OCI-LY1 (cell line): Measurements from ENCODE around the gene USP48.

ENCODE experiments used
- H2AFZ ChIP-seq: fragments of 200-600 bp; sonication (generic), shearing (Covaris generic); 2 replicates; pipeline ENCODE4 v1.6.0; 2014; ENCODE audit warnings: antibody characterized with exemption, mild to moderate bottlenecking, low read length
- H3F3A ChIP-seq: fragments of 200-600 bp; sonication (generic), shearing (Covaris generic); 2 replicates; pipeline ENCODE4 v1.6.0; 2014; ENCODE audit warnings: mild to moderate bottlenecking, antibody characterized with exemption, low read length, moderate library complexity; ENCODE audit not compliant: insufficient read depth
- H3K27ac ChIP-seq: fragments of 200-600 bp; sonication (generic); 2 replicates; pipeline ENCODE4 v1.5.1; 2014; ENCODE audit warnings: low read length, mixed run types, mild to moderate bottlenecking, low read depth; ENCODE audit not compliant: poor library complexity, severe bottlenecking
- H3K27me3 ChIP-seq: fragments of 200-600 bp; sonication (generic); 2 replicates; pipeline ENCODE4 v1.6.0; 2014; ENCODE audit warnings: antibody characterized with exemption, mild to moderate bottlenecking, low read length, moderate library complexity; ENCODE audit not compliant: insufficient read depth
- H3K36me3 ChIP-seq: fragments of 200-600 bp; sonication (generic); 2 replicates; pipeline ENCODE4 v1.6.1; 2014; ENCODE audit warnings: mild to moderate bottlenecking, antibody characterized with exemption, low read length, moderate library complexity, mixed read lengths; ENCODE audit not compliant: insufficient read depth
- H3K4me1 ChIP-seq: fragments of 200-600 bp; sonication (generic); 2 replicates; pipeline ENCODE4 v1.5.1; 2014; ENCODE audit warnings: mild to moderate bottlenecking, low read length, moderate library complexity; ENCODE audit not compliant: insufficient read depth, severe bottlenecking
- H3K4me2 ChIP-seq: fragments of 200-600 bp; sonication (generic), shearing (Covaris generic); 2 replicates; pipeline ENCODE4 v1.6.1; 2014; ENCODE audit warnings: low read length
- H3K4me3 ChIP-seq: fragments of 200-600 bp; sonication (generic); 2 replicates; pipeline ENCODE4 v1.5.1; 2014; ENCODE audit warnings: low read length, low read depth, mild to moderate bottlenecking, mixed read lengths; ENCODE audit not compliant: poor library complexity, severe bottlenecking
- H3K79me2 ChIP-seq: fragments of 200-600 bp; shearing (Covaris generic); 2 replicates; pipeline ENCODE4 v1.6.1; 2016; ENCODE audit warnings: mixed run types, low read length, mixed read lengths; ENCODE audit not compliant: insufficient read depth
- H3K9ac ChIP-seq: fragments of 200-600 bp; sonication (generic), shearing (Covaris generic); 2 replicates; pipeline ENCODE4 v1.6.1; 2014; ENCODE audit warnings: mild to moderate bottlenecking, low read length, mixed read lengths
- H3K9me2 ChIP-seq: fragments of 200-600 bp; sonication (generic), shearing (Covaris generic); 2 replicates; pipeline ENCODE4 v1.6.1; 2014; ENCODE audit warnings: low read depth, mild to moderate bottlenecking, low read length, mixed read lengths
- H3K9me3 ChIP-seq: fragments of 200-600 bp; shearing (Covaris generic); 2 replicates; pipeline ENCODE4 v1.6.1; 2014; ENCODE audit warnings: low read length, mixed read lengths
- H4K20me1 ChIP-seq: fragments of 200-600 bp; sonication (generic), shearing (Covaris generic); 2 replicates; pipeline ENCODE4 v1.6.0; 2016; ENCODE audit warnings: mild to moderate bottlenecking, low read length; ENCODE audit not compliant: insufficient read depth
- CTCF ChIP-seq: fragments of 200-600 bp; sonication (generic), shearing (Covaris generic); IDR thresholded peaks from 2 replicates; pipeline ENCODE4 v1.5.1; 2017; ENCODE audit warnings: mild to moderate bottlenecking, antibody characterized with exemption, low read length, moderate library complexity, mixed read lengths
- EZH2 ChIP-seq: fragments of 200-600 bp; sonication (generic), shearing (Covaris generic); IDR thresholded peaks from 2 replicates; pipeline ENCODE4 v1.8.0; 2017; ENCODE audit warnings: borderline replicate concordance, mixed run types, mild to moderate bottlenecking, antibody characterized with exemption, low read length, moderate library complexity, mixed read lengths

USP48 gene

GRCh38 chr1:21630571-21631343 lies 152.2 kb downstream of the USP48 start:
- no peaks in the 10 kb centered on the region for H3K9me2 ChIP-seq
- no peaks in the 10 kb centered on the region for H3K4me1 ChIP-seq
- peaks cover 15% of the 10 kb centered on the region; the same call in 1 of the 2 replicates for H3K27me3 ChIP-seq
- H3K9ac ChIP-seq = no peak overlapping the region
- no peaks in the 10 kb centered on the region for H4K20me1 ChIP-seq
- H3K27ac ChIP-seq = no peak overlapping the region
- TF ChIP-seq EZH2 = no peak
- TF ChIP-seq CTCF = no peak
- H3F3A ChIP-seq = no peaks in the 10 kb centered on the region
- H3K9me3 ChIP-seq = no peaks in the 10 kb centered on the region
- no peak overlapping the region for H3K4me2 ChIP-seq
- no peaks in the 10 kb centered on the region for H3K36me3 ChIP-seq
- no peak overlapping the region for H3K4me3 ChIP-seq
- no peaks in the 10 kb centered on the region for H3K79me2 ChIP-seq
- H2AFZ ChIP-seq = no peak overlapping the region

- peaks cover 14% of the 10 kb centered on the region; the same call in 1 of the 2 replicates for H3K27me3 ChIP-seq
- H4K20me1 ChIP-seq = no peaks in the 10 kb centered on the region
- H3K9ac ChIP-seq = no peak overlapping the region
- no peak overlapping the region for H2AFZ ChIP-seq
- H3K4me2 ChIP-seq = no peak overlapping the region
- TF ChIP-seq CTCF = no peak
- TF ChIP-seq EZH2 = no peak
- no peaks in the 10 kb centered on the region for H3K36me3 ChIP-seq
- H3K9me3 ChIP-seq = no peaks in the 10 kb centered on the region
- no peak overlapping the region for H3K27ac ChIP-seq
- no peaks in the 10 kb centered on the region for H3F3A ChIP-seq
- no peak overlapping the region for H3K4me3 ChIP-seq
- no peaks in the 10 kb centered on the region for H3K79me2 ChIP-seq
- no peaks in the 10 kb centered on the region for H3K9me2 ChIP-seq
- H3K4me1 ChIP-seq = no peaks in the 10 kb centered on the region
Measured at GRCh38 chr1:21629971-21630370, 153.0 kb downstream of the USP48 start.

GRCh38 chr1:21628798-21629393 lies 154.1 kb downstream of the USP48 start:
- Histone ChIP-seq H3F3A (no peaks in the 10 kb centered on the region), H3K4me1 (no peaks in the 10 kb centered on the region), H3K36me3 (no peaks in the 10 kb centered on the region)

More at GRCh38 chr1:21628798-21629393, 154.1 kb downstream of the USP48 start:
- Histone ChIP-seq H3K79me2 (no peaks in the 10 kb centered on the region), H2AFZ (no peak overlapping the region), H3K27ac (no peak overlapping the region), H3K27me3 (peaks cover 4% of the 10 kb centered on the region; the same call in 1 of the 2 replicates), H3K9ac (no peak overlapping the region), H3K4me2 (no peak overlapping the region), H3K4me3 (no peak overlapping the region), H3K9me3 (no peaks in the 10 kb centered on the region), H4K20me1 (no peaks in the 10 kb centered on the region), H3K9me2 (no peaks in the 10 kb centered on the region)
- TF ChIP-seq EZH2 = no peak
- TF ChIP-seq CTCF = no peak
